HG03460 (cell line): Measurements from ENCODE around the gene ZNF799.
"Not testable (repeated sequence)": the region's sequence is repeated elsewhere in the genome, so short reads cannot be mapped to it uniquely, and the experiment has no call there.

Experiments used
- ATAC-seq: cut with Tn5 transposase; IDR thresholded peaks from one replicate; pipeline ENCODE4 v1.9.1; 2021; ENCODE audit not compliant: unreplicated experiment

The ZNF799 gene

DNA sequence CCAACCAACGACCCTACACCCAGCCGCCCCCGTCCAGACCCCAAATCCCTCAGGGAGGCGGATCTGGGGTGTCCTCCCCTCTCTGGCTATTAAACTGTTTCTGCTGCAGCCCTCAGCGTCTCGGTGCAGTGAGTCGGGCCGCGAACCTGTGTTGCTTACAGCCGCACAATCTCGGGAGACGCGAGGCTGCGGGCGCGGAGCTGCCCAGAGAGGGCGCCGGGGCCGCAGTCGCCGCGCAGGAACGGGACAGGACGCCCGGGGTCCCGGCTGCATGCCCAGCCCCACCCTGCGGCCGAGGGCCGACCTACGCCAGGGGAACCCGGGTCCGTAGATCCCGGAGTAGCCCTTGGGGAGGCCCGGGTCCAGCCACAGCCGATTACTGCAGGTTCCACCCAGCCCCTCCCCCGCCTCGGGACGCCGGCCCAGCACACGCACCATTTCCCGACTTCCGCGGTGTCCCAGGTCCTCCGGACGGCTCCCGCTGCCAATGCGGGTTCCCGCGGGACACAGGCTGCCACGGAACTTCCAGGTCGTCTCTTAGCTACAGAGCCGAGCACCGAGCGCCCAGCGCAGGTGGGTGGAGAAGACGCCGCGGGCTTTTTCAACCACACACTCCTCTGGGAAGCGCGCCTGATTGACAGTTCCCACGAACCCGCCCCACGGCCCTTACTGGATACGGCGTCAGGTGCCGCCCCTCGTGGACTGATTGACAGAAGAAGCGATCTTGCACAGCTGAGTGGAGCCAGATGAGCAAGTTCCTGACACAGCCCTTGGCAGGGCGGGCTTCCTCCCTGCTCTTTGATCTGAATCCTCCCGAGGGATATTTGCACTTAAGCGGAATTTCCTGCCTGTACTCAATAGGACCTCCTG is at the start of gene ZNF799:
Gene ZNF799, minus strand, starts transcription at position 639 of the 870 bp plus-strand sequence. Its CDS starts 201 bp downstream, at position 438.
- ATAC-seq = peak; percentile 86

DNA sequence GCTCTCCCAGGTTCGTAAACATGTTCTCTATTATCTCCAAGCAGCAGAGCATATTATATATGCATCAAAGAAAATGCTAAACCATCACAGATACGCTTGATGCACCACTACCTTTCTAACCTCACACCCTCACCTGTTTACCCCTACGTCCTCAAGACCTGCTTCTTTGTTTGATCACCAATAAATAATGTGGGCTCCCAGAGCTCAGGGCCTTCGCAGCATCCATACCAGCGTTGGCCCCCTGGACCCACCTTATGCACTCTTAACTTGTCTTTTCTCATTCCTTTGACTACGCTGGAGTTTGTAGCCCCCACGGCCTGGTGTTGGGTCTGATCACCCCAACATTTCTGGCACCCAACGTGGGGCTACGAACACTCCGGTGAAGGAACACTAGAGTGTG is 49.8 kb upstream of the ZNF799 start:
- ATAC-seq = no peak

DNA sequence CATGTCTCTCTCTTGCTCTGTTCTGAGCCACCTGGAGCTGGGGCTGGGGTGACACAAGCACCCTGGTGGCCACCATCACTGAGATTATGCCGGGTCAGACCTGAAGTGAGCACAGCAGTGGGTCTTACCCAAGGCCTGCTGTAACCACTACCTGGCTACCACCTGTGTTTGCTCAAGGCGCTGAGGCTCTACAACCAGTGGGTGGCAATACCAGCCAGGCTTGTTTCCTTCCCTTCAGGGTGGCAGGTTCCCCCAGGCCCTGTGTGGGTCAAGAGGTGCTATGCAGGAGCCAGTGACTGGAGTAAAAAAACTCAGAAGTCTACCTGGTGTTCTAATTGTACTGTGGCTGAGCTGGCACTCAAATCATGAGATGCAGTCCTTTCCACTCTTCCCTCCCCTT is 47.7 kb upstream of the ZNF799 start:
- ATAC-seq = no peak

DNA sequence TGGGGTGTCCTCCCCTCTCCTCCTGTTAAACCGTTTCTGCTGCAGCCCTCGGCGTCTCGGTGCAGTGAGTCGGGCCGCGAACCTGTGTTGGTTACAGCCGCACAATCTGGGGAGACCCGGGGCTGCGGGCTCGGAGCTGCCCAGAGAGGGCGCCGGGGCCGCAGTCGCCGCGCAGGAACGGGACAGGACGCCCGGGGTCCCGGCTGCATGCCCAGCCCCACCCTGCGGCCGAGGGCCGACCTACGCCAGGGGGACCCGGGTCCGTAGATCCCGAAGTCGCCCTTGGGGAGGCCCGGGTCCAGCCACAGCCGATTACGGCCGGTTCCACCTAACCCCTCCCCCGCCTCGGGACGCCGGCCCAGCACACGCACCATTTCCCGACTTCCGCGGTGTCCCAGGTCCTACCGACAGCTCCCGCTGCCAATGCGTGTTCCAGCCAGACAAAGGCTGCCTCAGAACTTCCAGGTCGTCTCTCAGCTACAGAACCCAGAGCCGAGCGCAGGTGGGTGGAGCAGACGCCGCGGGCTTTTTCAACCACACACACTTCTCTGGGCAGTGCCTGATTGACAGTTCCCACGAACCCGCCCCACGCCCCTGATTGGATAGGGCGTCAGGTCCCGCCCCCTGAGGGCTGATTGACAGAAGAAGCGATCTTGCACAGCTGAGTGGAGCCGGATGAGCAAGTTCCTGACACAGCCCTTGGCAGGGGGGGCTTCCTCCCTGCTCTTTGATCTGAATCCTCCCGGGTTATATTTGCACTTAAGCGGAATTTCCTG is 39.7 kb upstream of the ZNF799 start, which contains the start of gene ZNF443:
Gene ZNF443, minus strand, starts transcription at position 481 of the 776 bp plus-strand sequence. Its CDS starts 107 bp downstream, at position 374.
- peak; percentile 90 for ATAC-seq

DNA sequence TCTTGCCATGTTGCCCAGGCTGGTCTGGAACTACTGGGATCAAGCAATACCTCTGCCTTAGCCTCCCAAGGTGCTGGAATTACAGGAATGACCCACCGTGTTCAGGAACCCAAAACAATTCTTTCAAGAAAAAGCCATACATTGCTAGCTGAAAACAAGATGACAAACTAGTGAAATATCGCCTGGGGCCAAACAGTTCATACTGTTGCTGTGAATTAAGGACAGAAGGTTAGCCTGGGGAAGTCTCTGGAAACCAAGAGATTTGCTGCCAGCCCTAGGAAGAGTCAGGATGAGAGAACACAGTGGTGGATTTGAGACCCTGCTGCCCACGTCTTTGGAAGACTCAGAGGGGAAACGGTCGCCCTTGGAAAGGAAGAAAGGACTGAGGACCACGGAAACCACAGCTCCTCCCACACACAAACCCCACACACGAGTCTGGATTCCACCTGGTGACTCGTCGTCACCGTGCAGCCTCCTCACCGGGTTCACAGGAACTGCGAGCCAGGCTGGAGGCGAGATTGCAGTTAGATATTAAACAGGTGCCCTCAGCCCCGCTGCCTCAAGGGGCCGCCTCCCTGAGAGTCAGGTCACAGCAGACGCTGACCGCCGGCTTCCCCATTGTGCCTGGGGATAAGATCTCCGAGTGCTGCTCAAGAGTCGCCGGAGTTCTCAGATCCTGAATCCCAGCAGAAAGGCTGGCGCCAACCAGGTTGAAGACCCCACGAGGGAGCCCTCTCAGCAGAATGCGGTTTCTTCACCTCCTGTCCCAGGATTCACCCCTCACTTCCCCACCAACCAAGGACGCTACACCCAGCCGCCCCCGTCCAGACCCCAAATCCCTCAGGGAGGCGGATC is 38.8 kb upstream of the ZNF799 start:
- peak; percentile 42 for ATAC-seq

DNA sequence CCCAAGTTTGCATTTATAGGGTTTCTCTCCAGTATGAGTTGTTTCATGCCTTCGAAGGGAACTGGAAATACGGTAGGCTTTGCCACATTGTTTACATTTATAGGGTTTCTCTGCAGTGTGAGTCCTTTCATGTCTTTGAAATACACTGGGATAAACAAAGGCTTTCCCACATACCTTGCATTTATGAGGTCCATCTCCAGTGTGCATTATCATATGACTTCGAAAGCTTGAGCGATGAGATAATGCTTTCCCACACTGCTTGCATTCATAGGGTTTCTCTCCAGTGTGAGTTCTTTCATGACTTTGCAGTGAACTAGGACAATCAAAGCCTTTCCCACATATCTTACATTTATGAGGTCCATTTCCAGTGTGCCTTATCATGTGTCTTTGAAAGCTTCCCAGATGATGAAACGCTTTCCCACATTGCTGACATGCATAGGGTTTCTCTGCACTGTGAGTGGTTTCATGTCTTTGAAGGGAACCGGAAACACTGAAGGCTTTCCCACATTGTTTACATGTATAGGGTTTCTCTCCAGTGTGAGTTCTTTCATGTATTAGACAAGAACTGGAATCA is 29.7 kb upstream of the ZNF799 start:
- not testable (repeated sequence) for ATAC-seq

DNA sequence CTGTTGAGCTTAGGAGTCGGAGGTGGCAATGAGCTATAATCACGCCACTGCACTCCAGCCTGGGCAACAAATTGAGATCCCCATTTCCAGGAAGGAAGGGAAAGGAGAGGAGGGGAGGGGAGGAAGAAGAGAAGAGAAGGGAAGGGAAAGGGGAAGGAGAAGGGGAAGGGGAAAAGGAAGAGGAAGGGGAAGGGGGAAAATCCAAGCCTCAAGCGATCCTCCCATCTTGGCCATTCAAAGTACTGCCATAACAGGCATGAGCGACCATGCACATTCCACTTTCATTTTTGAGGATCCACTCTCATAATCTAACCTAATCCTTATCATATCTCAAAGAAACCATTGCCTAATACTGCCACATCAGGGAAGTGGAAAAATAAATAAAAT is 24.8 kb upstream of the ZNF799 start:
- no peak for ATAC-seq

DNA sequence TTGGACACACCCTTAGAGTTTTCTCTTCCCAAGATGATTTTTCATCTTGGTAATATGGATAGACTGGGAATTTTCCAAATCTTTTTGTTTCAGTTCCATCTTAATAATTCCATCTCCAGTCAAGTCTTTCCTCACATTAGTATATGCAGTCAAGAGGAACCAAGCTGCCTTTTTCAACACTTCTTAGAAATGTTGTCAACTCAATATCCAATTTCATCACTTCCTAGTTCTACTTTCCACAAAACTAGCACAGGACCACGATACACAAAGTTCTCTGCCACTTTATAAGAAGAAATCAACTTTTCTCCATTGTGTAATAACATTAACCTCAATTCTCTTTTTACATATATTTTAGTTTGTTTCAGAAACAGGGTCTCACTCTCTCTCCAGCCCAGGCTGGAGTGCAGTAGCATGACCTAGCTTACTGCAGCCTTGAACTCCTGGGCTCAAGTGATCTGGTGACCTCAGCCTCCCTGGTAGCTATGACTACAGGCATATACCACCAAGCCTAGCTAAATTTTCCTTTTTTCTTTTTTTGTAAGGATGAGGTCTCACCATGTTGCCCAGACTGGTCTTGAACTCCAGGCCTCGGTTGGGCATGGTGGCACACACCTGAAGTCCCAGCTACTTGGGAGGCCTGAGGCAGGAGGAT is 24.3 kb upstream of the ZNF799 start:
- ATAC-seq = no peak

DNA sequence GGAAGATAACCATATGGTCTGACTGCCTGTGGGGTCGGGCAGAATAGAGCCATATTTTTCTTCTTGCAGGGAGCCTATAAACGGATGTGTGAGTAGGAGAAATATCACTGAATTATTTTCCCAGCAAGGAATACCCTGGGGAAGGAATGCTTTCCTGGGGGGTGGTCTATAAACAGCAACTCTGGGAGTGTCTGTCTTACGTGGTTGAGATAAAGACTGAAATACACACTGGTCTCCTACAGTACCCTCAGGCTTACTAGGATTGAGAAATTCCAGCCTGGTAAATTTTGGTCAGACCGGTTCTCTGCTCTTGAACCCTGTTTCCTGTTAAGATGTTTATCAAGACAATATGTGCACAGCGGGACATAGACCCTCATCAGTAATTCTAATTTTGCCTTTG is 16.2 kb upstream of the ZNF799 start:
- not testable (repeated sequence) for ATAC-seq

DNA sequence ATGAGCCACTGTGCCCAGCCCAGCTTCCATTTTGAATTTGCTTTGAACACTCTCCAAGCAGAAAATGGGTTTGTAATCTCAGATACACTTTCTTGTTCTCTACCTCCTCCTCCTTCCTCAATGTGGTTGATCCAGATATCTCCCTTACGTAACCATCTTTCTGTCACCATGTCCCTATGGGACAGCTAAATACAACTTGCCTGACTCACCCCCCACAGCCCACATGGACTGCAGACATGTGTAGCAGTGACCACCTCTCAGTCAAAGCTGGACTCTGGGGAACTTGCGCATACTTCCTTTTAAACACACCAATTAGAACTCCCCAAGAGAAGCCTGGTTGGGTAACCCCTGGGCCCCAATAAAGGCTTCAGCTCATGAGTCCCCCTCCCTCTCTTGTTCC is 10.8 kb upstream of the ZNF799 start:
- ATAC-seq = no peak

DNA sequence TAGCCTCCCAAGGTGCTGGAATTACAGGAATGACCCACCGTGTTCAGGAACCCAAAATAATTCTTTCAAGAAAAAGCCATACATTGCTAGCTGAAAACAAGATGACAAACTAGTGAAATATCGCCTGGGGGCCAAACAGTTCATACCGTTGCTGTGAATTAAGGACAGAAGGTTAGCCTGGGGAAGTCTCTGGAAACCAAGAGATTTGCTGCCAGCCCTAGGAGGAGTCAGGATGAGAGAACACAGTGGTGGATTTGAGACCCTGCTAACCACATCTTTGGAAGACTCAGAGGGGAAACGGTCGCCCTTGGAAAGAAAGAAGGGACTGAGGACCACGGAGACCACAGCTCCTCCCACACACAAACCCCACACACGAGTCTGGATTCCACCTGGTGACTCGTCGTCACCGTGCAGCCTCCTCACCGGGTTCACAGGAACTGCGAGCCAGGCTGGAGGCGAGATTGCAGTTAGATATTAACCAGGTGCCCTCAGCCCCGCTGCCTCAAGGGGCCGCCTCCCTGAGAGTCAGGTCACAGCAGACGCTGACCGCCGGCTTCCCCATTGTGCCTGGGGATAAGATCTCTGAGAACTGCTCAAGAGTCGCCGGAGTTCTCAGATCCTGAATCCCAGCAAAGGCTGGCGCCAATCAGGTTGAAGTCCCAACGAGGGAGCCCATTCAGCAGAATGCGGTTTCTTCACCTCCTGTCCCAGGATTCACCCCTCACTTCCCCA is 1.0 kb downstream of the ZNF799 start:
- peak; percentile 51 for ATAC-seq

DNA sequence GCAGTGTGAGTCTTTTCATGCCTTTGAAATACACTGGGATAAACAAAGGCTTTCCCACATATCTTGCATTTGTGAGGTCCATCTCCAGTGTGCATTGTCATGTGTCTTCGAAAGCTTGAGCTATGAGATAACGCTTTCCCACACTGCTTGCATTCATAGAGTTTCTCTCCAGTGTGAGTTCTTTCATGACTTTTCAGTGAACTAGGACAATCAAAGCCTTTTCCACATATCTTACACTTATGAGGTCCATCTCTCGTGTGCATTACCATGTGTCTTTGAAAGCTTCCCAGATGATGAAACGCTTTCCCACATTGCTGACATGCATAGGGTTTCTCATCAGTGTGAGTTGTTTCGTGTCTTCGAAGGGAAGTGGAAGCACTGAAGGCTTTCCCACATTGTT is 9.9 kb downstream of the ZNF799 start:
- not testable (repeated sequence) for ATAC-seq

DNA sequence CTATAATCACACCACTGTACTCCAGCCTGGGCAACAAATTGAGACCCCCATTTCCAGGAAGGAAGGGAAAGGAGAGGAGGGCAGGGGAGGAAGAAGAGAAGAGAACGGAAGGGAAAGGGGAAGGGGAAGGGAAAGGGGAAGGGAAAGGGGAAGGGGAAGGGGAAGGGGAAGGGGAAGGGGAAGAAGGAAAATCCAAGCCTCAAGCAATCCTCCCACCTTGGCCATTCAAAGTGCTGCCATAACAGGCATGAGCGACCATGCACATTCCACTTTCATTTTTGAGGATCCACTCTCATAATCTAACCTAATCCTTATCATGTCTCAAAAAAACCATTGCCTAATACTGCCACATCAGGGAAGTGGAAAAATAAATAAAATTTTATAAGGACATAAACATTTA is 14.7 kb downstream of the ZNF799 start:
- not testable (repeated sequence) for ATAC-seq

DNA sequence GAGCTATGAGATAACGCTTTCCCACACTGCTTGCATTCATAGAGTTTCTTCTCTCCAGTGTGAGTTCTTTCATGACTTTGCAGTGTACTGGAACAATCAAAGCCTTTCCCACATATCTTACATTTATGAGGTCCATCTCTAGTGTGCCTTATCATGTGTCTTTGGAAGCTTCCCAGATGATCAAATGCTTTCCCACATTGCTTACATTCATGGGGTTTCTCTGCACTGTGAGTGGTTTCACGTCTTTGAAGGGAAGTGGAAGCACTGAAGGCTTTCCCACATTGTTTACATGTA is 20.7 kb downstream of the ZNF799 start:
- no peak for ATAC-seq

DNA sequence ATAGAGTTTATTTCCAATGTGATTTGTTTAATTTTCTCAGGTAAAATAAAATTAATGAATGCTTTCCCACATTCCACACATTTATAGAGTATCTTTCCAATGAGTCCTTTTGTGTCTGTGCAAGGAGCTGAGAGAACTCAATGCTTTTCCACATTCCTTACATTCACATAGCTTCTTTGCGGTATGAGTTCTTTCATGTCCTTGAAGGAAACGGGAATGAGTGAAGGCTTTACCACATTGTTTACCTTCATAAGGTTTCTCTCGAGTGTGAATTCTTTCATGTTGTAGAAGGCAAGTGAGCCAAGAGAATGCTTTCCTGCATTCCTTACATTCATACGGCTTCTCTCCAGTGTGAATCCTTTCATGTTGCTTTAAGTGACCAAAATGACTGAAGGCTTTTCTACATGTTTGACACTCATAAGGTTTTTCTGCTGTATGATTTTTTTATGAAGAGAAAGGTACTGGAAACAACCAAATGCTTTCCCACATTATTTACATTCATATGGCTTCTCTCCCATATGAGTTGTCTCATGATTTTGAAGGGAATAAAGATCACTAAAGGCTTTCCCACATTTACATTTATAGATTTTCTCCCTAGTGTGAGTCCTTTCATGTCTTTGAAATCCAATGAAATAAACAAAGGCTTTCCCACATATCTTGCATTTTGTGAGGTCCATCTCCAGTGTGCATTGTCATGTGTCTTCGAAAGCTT is 21.2 kb downstream of the ZNF799 start:
- no peak for ATAC-seq

DNA sequence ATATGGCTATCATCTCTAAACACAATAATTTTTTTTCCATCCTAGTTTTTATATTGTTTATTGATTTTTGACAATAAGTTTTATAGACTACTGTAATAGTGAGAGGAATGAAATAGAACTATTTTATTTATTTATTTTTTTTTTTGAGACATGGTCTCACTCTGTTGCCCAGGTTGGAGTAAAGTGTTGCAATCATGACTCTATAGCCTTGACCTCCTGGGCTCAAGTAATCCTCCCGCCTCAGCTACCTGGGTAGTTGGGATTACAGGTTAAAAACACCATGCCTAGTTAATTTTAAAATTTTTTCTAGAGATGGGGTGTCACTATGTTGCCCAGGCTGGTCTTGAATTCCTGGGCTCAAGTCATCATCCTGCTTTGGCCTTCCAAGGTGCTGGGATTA is 27.0 kb downstream of the ZNF799 start:
- no peak for ATAC-seq

DNA sequence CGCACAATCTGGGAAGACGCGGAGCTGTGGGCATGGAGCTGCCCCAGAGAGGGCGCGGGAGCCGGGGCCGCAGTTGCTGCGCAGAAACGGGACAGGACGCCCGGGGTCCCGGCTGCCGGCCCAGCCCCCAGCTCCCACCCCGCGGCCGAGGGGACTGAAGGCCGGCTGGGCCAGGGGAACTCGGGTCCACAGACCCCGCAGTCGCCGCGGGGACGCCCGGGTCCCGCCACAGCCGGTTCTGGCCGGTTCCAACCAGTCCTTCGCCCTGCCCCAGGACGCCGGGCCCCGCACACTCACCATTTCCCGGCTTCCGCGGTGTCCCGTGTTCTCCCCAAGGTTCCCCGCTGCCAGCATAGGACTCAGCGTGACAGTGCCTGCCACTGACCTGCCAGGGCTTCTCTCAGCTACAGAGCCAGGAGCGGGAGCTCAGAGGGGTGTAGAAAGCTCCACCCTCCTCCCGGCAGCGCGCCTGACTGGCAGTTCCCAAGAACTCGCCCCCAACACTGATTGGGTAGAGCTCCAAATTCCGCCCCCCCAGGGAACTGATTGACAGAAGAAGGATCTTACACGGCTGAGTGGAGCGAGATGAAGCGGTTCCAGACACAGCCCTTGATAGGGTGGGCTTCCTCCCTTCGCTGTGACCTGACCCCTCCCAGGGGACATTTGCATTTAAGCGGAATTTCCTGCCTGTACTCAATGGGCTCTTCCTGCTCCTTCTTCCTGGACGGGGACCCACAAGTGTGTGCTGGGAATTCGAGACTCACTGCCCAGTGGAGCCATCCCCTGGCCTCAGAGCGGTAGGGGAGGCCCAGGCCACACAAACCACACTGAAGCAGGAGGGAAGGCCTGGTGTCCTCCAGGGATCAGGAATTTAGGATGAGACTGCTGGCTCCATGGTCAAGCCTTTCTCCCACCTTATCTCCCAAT is 35.6 kb downstream of the ZNF799 start, which contains the start of gene ZNF442:
Gene ZNF442, minus strand, starts transcription at position 448 of the 927 bp plus-strand sequence. CDS start 2,052 bp downstream, outside the sequence.
- peak; percentile 88 for ATAC-seq
